Measurements from ENCODE around the gene MT1G.

- TF ChIP-seq POLR2A (IDR thresholded peaks at IDR 0.05; ENCODE audit: low read depth, low read length) = no peak
- TF ChIP-seq POLR2AphosphoS5 (IDR thresholded peaks at IDR 0.05; ENCODE audit: low read depth, low read length) = no peak
- no peak for TF ChIP-seq TAF1 (IDR thresholded peaks at IDR 0.05; ENCODE audit: low read depth, low read length)
Measured at GRCh38 chr16:56625140-56625942, 42.5 kb downstream of the MT1G start, which contains the start of gene MT1E.
